KOPT-K1 (cell line): Measurements from ENCODE around the gene NCAM1.

Experiments used
- H3K27ac ChIP-seq: fragments of 200-600 bp; sonication (generic); 2 replicates; pipeline ENCODE4 v1.5.1; 2016; ENCODE audit warnings: antibody characterized with exemption, mild to moderate bottlenecking, low read depth, low read length; ENCODE audit not compliant: poor library complexity, severe bottlenecking
- H3K36me3 ChIP-seq: fragments of 200-600 bp; sonication (generic); 2 replicates; pipeline ENCODE4 v1.5.1; 2017; ENCODE audit warnings: antibody characterized with exemption, mild to moderate bottlenecking, low read length, moderate library complexity; ENCODE audit not compliant: insufficient read depth
- H3K9me3 ChIP-seq: fragments of 200-600 bp; sonication (generic); 2 replicates; pipeline ENCODE4 v1.5.1; 2017; ENCODE audit warnings: antibody characterized with exemption, low read length, mild to moderate bottlenecking; ENCODE audit not compliant: insufficient read depth, poor library complexity, severe bottlenecking

NCAM1 gene

DNA sequence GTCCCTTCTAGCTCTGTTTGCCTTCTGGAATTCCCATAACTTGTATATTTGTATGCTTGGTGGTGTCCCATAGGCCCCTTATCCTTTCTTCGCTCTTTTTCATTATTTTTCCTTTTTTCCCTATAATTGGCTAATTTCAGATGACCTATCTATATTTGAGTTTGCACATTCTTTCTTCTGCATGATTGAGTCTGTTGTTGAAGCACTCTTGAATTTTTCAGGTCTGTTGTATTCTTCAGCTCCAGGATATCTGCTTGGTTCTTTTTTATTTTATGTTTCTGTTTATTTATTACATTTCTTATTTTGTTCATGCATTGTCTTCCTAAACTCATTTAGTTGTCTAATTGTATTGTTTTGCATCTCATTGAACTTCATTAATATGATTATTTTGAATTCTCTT, 28.0 kb downstream of the NCAM1 start:
- Histone ChIP-seq H3K27ac (no peak overlapping the region), H3K36me3 (no peaks in the 10 kb centered on the region), H3K9me3 (no peaks in the 10 kb centered on the region)

DNA sequence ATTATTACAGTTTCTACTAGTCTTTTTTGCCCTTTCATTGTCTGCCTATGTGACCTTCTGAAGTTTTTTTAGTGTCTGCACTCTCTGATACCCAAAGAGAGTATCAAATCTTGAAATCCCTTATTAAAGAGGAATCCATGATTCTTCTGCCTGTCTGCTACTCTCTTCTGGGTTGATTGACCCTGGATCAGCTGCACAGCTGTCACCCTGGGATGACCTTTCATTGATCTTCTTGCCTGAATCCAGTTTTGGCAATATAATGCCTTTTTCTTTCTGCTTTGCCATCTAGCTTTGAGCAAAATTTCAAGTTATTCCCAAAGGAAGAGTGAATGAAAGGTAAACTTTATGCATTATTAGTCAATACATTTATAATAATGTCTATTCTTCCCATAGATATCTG, 32.6 kb downstream of the NCAM1 start:
- Histone ChIP-seq H3K9me3 (no peaks in the 10 kb centered on the region), H3K36me3 (no peaks in the 10 kb centered on the region), H3K27ac (no peak overlapping the region)

DNA sequence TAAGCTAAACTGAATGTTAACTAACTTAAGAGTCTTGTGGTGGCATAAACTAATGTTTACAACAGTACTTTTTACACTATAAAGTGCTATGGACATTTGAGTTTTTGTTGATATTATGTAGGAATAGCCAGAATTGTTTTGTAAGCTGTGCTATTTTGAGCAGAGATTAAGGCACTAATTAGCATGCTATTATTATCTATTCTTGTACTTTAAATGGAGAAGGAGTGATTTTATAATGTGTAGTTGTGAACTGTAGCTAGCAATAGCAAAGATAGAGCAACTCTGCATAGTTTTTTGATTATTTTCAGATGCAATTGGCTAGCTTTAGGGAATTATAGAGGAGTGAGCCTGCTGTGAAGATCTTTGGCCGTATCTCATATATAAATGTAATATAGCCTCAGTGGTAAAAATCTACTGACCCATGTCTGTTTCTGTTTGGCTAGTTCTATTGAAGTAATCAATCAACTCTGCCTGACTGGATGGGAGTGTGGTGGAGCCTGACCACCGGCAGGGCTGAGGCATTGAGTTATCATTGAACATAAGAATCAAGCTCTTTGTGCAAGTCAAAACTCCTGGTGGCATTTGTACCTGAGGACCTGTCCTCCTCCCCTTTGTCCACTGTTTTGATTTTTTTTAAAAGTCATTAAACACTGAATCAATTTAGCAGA, 34.3 kb downstream of the NCAM1 start:
- no peaks in the 10 kb centered on the region for H3K36me3 ChIP-seq
- no peak overlapping the region for H3K27ac ChIP-seq
- H3K9me3 ChIP-seq: no peaks in the 10 kb centered on the region

DNA sequence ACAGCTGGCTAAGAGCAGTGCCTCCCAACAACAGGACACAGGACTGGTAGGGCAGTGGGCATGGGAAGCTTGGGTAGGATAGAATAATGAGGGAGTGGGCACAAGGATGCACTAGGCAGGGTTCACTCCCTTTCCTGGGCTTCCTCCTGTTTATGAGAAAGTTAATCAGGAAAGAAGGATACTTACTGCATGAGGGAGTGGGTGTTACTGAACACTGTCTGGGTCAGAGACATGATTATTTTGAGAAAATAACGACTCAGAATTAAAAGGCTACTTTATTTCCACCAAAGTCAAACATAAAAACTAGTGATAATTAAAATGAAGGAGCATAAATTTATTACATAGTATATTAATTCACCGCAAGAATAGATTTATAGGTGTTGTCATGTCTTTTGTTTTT, 35.8 kb downstream of the NCAM1 start:
- Histone ChIP-seq H3K9me3 (no peaks in the 10 kb centered on the region), H3K27ac (no peak overlapping the region), H3K36me3 (no peaks in the 10 kb centered on the region)

DNA sequence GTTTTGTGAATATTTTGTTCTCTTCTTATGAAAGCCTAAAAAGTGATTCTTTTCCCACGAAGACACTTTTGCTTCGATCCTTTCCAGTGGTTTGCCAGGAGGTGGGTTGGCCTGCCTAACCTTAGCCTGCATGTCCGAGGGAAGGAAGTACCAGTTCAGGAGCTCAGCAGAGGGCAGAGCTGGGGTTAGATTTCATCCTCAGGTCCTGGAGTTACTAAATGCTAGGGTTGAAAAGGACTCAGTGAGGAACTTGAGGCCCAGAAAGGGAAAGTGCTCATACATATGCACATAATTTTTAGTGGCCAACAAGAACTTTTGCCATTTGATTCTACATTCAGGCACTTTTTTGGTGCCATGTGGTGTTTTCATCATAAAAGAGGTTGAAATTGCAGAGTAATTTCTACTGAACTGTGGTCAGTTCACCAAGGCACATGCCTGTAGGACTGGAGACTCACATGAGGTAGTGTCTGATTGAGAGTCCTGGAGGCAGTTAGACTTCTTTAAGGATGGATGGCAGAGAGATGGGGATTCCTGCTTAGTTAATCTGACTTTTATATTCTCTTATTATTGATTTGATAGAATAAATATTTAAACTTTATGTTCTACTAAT, 36.7 kb downstream of the NCAM1 start:
- Histone ChIP-seq H3K36me3 (no peaks in the 10 kb centered on the region), H3K27ac (no peak overlapping the region), H3K9me3 (no peaks in the 10 kb centered on the region)

DNA sequence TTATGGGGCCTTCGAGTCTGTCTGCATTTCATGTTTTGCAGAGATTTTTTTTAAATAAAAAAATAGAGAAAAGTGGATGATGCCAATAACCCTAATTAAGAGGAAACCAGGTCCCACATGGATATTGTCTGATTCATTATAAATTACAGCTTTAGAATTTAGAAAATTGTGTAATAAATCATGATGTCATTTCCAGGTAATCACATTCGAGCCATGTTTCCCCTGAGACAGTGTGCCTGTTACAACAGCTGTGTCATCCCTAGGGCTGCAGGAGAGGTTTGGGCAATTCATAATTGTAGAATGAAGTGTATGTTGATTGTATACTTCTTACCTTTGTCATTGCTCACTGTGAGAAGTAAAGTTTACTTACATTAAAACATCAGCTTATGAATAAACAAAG, 38.3 kb downstream of the NCAM1 start:
- no peaks in the 10 kb centered on the region for H3K36me3 ChIP-seq
- no peaks in the 10 kb centered on the region for H3K9me3 ChIP-seq
- H3K27ac ChIP-seq: no peak overlapping the region

DNA sequence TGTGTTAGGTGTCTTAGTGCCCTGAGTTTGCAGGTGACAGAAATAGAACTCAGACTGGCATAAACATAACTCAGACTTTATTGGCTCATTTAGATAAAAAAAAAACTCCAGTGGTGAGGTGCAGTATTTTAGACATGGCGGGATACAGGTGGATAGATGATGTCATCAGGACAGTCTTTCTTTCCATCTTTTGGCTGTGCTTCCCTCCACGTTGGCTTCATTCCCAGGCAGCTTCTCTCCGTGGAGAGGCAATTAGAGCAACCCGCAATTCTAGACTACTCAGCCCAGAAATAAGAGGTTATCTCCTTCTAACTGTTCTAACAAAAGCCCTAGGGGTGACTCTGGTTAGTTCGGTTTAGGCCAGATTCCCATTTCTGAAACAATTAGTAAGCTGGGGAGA, 40.5 kb downstream of the NCAM1 start:
- no peaks in the 10 kb centered on the region for H3K9me3 ChIP-seq
- H3K36me3 ChIP-seq: no peaks in the 10 kb centered on the region
- H3K27ac ChIP-seq: no peak overlapping the region

DNA sequence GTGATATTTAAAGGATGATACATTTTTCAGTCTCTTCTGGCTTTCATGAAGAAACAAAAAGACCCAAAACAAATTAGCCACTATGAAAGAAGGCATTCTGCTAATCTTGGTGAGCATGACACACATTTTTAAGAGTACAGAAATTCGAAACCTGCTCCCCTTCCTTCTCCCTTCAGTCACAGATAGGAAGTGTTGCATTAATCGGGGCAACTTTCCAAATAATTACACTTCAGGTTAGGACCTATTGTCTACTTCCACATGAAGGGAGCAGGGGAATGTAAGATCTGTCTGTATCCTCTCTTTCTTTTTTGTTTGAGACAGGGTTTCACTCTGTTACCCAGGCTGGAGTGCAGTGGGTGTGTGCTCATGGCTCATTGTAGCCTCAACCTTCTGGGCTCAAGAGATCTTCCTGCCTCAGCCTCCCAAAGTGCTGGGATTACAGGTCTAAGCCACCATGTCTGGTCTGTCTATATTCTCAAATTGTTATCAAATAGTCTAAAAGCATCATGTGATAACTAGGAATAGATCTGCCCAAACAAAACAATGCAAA, 45.8 kb downstream of the NCAM1 start:
- Histone ChIP-seq H3K27ac (no peak overlapping the region), H3K36me3 (no peaks in the 10 kb centered on the region)

DNA sequence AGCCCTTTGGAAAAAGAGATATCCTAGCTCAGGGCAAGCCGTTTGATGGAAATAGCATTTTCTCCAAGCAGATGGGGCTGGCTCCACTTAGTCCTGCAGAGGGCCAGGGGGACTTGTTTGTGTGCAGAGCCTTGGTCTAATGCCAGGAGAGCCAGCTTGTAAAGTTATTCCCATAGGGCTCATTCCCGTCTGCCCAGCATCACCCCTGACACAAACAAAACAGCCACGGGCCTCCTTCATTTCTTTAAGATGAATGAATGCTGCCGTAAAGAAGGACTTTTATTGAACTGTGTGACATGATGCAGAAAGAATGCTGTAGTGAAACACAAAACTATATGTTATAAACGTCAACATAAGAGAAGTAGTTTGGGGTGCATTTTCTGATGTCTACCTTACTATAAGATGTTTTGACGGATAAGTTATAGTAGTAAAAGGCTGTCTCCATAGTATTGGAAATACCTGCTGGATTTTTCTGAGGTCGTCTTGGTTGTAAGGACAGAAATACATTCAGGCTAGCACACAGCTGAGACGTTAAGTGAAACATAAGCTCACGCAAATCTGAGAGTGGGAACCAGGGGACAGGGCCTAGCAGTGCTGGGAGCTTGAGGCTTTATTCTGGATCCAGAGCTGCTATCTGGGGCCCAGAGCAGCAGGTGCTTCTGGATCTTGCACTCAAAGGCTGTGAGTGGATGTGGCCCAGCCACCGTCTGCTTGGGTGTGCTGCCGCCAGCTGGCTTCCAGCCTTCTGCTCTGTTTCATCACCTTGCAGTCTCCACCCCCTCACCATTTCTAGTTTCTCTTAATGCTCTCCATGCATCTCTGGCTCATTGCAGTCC, 53.3 kb downstream of the NCAM1 start:
- H3K36me3 ChIP-seq: no peaks in the 10 kb centered on the region
- H3K9me3 ChIP-seq: no peaks in the 10 kb centered on the region
- H3K27ac ChIP-seq: no peak overlapping the region

More for the DNA sequence above, 45.8 kb downstream of the NCAM1 start:
- no peaks in the 10 kb centered on the region for H3K9me3 ChIP-seq

DNA sequence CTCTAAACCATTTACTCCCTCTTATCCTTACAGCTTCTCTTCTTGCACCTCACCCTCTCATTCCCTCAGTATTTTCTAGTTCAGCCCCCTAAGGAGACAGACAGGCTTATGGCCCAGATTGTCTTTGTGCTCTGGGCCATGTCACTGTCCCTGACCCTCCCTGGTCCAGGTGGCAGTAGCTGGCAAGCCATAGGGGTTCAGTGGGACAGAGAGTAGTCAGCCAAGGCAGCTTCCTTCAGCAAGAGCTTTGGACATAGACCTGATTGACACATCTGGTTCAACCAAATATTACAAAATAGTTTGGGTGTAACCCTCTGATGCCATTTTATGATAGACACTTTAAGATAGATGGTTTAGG, 53.9 kb downstream of the NCAM1 start:
- no peaks in the 10 kb centered on the region for H3K36me3 ChIP-seq
- H3K27ac ChIP-seq: no peak overlapping the region
- H3K9me3 ChIP-seq: no peaks in the 10 kb centered on the region

DNA sequence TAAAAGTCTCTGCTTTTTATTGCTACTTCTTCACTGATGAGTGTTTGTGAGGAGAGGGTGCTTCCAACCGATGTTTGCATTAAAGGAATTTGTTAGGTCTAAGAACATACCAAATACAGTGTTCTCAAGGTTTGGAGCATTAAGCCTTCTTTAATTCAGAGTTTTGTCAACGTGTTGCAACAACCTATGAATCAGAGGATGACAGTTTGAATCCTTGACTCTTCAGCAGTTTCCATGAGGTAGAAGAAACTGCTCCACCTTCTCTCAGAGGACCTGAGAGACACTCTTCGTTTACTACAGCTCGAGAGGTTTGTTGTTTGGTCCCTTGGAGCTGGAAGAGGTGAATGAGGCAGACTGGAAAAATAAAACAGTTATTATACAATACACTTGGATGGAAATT, 55.7 kb downstream of the NCAM1 start:
- Histone ChIP-seq H3K36me3 (no peaks in the 10 kb centered on the region), H3K9me3 (no peaks in the 10 kb centered on the region), H3K27ac (no peak overlapping the region)

DNA sequence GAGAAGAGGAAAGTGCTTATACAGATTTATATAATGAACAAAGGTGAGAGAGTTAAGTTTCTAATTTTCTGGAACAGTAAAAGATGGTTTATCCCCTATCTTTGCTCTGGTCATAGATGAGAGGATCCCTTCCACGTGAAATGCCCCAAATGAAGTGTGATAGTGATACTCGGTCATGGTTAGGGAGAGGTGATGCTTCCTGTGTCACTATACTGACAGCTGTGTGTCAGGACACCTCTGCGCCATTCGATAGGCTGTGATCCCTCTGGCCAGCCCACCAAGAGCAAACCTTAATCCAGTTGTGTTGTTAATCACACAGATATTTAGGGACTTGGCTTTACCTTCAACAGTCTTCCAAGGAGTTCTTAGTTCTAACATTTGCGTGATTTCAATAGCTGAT, 57.7 kb downstream of the NCAM1 start:
- no peak overlapping the region for H3K27ac ChIP-seq
- H3K9me3 ChIP-seq: no peaks in the 10 kb centered on the region
- H3K36me3 ChIP-seq: no peaks in the 10 kb centered on the region

DNA sequence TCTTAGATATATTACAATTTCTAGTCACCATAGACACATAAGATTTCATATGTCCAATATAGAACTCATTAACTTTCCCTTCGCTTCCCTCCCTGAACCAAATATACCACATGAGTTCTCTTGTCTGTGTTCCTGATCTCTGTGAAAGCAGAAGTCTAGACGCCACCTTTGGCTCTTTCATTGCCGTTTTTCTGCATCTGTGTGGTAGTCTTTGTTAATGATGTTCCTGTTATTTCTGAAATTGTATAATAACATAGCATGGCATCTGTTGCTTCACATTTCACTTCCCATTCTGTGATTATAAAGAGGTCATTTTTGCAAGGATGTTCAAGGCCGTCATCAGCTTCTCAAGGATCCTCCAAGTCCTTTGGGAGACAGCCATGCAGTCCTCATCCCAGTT, 58.5 kb downstream of the NCAM1 start:
- H3K27ac ChIP-seq: no peak overlapping the region
- no peaks in the 10 kb centered on the region for H3K36me3 ChIP-seq
- H3K9me3 ChIP-seq: no peaks in the 10 kb centered on the region

DNA sequence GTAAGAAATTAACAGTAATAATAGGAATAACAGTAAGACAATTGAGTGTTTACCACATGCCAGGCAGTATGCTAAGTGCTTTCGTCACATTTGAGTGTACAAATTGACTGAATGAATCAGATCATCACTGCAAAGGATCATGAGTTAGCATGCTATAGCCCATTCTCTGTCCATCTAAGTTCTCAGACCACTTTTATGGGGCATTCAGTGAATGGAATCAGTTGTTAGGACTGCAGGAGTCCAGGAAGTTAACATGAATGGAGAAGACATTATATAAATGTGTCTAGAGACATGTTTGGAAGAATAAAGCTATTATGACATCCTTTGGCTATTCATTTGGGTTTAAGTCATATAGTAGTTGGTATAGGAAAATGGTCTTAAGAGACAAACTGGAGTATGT, 59.9 kb downstream of the NCAM1 start:
- Histone ChIP-seq H3K27ac (no peak overlapping the region), H3K36me3 (no peaks in the 10 kb centered on the region), H3K9me3 (no peaks in the 10 kb centered on the region)

DNA sequence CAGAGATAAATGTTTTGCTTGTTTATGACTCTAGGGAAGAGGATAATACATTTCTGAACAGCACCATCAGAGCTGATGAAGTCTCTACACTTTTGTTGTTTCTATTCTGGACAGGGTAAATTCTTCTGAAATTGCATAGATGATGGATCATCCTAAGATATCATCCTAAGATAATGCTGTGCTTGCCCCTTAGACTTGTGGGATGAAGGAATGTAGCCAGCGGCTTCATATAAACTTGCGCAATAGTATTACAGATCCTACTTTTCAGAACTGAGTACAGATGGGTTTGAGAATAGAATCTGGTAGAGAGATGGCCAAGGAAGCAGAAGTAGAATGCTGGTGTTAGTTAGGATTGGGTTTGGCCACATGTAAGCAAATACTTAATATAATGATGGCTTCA, 61.0 kb downstream of the NCAM1 start:
- H3K9me3 ChIP-seq: no peaks in the 10 kb centered on the region

More for the DNA sequence above, 61.0 kb downstream of the NCAM1 start:
- Histone ChIP-seq H3K27ac (no peak overlapping the region), H3K36me3 (no peaks in the 10 kb centered on the region)
